NOMO-1 treated with dmso at 0.1 percent for 144 hours (cell line): ENCODE results near the gene PTDSS2.
A peak's percentile ranks its signal among the peaks of the same experiment; 100 is the strongest.
"Not testable (repeated sequence)": the region's sequence is repeated elsewhere in the genome, so short reads cannot be mapped to it uniquely, and the experiment has no call there.

Experiments
- DNase-seq: peaks from one replicate; lab custom pipeline; 2025; ENCODE audit not compliant: unreplicated experiment; lab: John Stamatoyannopoulos, UW

PTDSS2 gene

DNA sequence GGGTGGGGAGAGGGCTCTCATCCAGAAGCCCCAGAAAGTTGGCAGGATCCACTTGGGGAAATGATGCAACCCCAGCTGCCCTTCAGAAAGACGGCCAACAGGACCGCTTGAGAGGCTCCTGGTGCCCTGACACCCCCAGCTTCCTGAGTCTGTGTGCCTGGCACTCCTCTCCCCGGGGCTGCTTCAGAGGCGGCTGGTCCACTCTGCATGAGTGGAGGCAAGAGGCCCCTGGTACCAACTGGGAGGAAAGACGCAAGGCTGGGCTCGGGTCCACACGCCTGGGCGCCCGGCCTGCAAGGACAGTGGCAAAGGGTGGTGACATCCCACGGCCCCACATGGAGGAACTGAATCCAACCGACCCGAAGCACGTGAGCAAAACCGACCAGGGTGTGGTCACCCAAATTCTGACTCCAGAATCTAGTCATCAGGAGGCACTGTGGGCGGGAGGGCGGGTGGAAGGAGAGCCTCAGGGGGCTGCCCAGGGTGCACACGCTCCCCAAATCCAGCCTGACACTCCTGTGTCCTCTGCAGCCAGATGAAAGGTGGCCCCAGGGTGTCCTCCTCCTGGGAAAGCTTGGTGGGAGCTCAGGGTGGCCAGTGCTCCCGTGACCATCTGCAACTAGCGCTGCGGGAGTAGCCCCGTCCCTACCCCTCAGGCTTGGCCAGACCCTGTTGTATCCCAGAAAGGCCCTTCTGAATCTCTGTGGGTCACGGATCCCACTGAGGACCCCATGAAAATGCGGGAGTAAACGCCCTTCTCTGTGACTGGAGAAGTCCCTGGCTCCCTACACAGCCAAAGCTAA lies 53.3 kb downstream of the PTDSS2 start:
- peak; percentile 90 for DNase-seq

- DNase-seq, result peak; percentile 19
Observed at GRCh38 chr11:504053-504993, 54.2 kb downstream of the PTDSS2 start.

DNA sequence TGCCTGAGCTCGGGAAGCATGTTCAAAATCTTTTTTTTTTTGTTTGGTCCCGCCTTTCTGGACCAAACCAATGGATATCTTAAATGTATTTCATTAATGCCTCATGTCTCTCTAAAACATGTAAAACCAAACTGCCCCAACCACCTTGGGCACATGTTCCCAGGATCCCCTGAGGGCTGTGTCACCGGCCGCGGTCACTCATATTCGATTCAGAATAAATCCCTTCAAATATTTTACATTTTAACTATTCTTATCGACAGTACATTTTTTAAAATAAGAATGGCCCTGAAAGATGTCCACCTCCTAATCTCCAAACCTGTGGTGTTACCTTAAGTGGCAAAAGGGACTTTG lies 54.9 kb downstream of the PTDSS2 start:
- DNase-seq, result peak; percentile 36

DNA sequence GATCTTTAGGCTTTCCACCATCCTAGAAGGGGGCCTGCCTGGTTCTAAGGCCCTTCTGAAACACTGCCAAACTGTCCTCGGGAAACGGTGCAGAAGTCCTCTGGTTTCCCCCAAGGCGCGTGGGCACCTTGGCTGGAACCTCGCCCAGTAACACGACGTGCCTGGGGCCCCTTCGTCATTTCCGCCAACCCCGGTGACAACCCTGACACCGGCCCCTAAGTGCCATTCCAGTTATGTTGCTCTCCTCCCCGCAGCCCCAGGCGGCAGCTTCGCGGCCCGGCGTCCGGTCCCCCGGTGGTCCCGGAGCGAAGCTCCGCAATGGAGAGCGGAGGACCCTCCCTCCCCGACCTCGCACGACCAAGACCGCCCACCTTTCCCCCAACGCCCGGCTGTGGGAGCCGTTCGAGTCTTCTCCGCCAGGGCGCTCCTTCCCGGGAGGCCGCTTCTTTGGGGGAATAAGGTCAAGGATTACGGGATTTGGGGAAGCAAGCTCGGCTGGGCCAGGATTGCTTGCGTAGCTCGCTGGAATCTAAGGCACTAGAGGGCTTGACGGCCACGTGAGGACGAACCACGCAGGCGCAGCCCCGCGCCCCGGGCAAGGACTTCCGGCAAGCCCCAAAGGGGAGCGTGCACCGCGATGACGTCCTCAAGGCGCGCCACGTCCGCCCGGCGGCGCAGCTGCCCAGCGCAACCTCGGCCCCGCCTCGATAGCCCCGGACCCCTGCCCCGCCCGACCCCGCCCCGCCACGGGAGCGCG lies 56.3 kb downstream of the PTDSS2 start:
- peak; percentile 83 for DNase-seq

DNA sequence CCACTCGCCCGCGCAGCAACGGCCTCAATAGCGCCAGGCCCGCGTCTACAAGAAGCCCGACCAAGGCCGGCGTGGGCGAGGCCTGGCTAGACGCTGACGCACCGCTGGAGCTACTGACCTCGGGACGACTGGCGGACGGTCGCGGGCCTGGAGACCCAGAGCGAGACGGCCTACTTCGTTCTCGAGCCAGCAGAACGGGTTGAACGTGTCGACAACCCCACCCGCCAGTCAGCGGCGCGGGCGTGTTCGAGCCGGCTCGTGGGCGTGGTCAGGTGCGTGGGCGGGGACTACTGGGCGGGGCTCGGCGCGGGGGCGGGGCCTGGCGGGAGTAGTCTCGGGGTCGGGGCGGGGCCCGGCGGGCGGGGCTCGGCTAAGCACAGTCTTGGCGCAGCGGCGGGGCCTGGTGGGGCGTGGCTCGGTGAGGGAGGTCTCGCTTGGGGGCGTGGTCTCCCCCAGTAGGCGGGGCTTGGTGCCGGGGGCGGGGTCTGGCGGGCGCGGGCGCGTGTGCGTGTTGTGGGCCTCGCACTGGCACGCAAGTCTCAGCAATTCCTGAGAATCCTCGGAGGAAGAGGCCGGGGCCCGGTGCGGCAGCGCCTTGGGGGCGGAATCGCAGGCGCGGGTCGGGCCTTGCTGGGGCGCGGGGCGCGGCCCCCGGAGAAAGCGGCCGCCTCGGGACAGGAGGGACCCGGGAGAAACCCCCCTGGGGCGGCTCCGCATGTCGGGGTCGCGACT lies 57.1 kb downstream of the PTDSS2 start, which contains the start of gene RNH1:
Gene RNH1, minus strand, starts transcription at position 248 of the 732 bp plus-strand sequence. CDS start 5,080 bp downstream, outside the sequence.
- DNase-seq, result peak; percentile 87

DNA sequence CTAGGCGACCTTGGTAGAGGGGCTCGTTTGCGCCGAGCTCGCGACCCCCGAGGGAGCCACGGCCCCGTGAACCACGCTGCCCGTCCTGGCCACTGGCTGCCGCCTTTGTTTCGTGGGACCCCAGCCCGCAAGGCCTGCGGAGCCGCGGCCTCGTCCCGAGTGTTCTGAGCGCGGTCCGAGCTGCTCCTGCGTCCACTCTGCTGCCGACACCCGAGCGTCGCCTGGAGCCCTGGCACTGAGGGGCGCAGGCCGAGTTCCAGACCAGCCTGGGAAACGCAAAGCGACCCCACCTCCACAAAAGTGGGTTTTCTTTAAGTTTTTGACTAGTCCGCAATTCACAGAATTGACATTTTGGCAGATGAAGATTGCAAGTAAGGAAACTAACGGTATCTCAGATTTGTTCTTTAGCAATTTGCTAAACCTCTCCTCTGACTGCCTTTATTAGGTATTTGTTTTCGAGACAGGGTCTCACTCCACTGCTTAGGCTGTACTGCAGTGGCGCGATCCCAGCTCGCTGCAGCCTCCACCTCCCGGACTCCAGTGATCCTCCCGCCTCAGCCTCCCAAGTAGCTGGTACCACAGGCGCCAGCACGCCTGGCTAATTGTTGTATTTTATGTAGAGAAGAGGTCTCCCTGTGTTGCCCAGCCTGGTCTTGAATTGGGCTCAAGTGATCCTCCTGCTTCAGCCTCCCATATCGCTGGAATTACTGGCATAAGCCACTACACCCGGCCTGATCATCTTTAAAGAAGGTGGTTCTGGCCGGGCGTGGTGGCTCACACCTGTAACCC lies 57.8 kb downstream of the PTDSS2 start:
- no peak for DNase-seq

DNA sequence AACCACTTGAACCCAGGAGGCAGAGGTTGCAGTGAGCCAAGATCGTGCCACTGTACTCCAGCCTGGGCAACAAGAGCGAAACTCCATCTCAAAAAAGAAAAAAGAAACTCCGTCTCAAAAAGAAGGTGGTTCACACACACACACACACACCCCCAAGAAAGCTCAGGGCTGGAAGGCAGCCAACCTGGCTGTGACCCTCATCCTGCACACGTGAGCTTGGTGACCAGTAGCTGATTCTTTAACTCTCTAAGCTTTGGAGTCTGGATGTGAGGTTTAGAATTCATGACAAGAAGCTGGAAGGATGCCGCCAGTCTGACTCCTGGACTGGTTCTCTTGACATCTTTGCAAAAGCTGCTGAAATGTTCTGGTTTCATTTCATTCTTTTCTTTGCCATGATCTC lies 58.9 kb downstream of the PTDSS2 start:
- DNase-seq, result no peak

DNA sequence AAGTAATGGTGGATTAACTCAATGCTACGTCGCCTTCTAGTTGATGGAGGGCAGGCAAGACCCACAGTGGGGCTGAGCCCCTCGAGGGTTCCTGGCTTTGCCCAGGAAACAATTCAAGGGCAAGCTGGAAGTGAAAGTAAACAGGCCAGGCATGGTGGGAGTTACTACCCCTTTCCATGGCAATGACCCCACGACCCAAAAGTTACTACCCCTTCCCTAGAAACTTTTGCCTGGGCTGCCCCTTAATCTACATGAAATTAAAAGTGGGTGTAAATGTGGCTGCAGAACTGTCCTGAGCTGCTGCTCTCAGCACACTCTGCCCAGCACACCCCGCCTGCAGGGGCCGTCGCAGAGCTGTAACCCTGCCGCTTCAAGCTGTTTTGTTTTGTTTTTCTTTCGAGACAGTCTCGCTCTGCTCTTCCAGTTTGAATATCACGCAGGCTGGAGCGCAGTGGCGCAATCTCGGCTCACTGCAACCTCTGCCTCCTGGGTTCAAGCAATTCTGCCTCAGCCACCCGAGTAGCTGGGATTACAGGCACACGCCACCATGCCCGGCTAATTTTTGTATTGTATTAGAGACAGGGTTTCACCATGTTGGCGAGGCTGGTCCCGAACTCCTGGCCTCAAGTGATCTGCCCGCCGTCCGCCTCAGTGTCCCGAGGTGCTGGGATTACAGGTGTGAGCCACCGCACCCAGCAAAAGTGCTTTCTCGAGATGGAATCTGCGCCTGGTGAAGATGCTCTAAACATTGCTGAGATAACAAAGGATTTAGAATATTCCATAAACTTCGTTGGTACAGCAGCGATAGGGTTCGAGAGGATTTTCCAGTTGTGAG lies 62.9 kb downstream of the PTDSS2 start:
- peak; percentile 18 for DNase-seq

DNA sequence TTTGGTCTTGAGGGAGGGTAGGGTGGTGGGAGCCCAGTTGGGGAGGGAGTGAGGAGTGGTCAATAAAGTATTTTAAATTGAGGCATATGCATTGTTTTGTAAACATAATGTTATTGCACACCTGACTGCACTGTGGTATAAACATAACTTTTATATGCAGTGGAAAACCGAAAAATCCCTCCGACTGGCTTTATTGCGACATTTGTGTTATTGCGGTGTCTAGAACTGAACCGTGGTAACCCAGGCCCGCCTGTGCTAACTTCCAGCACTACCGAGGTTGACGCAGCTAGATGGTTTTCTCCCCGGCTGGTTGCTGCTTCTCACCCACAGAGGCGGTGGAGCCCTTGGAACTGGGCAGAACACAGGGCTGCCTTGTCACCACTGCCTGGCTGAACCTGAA lies 64.5 kb downstream of the PTDSS2 start:
- DNase-seq, result no peak

DNA sequence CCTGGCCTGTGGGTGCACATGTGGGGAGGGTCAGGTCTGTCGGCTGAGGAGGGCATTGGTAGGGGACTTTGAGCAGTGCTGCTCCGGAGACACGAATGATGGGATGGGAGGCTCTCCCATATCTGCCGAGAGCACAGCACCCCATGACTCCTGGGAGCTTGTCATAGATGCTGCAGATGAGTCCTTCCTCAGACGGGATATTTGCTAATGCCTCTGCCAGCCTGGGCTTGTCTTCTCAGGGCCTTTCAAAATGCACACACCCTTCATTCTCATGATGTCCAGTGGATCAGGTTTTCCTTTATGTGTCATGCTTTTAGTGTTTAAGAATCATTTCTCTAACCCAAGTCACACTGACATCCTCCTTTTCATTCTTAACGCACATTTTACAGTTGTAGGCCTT lies 65.1 kb downstream of the PTDSS2 start:
- no peak for DNase-seq

DNA sequence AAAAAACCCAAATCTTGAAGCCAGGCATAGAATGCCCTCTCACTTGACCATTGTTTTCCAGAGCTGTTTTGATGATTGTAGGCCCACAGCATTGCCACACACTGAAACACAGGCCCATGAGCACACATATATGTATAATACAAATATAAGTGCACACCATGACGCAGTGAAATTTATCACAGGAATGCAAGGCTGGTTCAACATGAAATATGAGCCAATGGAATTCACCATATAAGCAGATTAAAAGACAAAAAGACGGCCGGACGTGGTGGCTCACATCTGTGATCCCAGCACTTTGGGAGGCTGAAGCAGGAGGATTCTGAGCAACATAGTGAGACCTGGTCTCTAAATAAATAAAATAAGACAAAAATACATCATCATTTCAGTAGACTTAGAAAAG lies 66.3 kb downstream of the PTDSS2 start:
- DNase-seq, result no peak

DNA sequence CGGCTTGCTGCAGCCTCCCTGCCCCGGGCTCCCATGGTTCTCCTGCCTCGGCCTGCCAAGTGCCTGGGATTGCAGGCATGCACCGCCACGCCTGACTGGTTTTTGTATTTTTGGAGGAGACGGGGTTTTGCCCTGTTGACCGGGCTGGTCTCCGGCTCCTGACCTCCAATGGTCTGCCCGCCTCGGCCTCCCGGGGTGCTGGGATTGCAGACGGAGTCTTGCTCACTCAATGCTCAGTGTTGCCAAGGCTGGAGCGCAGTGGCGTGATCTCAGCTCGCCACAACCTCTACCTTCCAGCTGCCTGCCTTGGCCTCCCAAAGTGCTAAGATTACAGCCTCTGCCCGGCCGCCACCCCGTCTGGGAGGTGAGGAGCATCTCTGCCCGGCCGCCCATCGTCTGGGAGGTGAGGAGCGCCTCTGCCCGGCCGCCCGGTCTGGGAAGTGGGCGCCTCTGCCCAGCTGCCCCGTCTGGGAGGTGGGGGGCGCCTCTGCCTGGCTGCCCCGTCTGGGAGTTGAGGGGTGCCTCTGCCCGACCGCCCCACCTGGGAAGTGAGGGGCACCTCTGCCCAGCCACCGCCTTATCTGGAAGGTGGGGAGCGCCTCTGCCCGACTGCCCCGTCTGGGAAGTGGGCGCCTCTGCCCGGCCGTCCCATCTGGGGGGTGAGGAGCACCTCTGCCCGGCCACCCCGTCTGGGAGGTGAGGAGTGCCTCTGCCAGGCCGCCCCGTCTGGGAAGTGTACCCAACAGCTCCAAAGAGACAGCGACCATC lies 67.0 kb downstream of the PTDSS2 start:
- DNase-seq, result not testable (repeated sequence)

DNA sequence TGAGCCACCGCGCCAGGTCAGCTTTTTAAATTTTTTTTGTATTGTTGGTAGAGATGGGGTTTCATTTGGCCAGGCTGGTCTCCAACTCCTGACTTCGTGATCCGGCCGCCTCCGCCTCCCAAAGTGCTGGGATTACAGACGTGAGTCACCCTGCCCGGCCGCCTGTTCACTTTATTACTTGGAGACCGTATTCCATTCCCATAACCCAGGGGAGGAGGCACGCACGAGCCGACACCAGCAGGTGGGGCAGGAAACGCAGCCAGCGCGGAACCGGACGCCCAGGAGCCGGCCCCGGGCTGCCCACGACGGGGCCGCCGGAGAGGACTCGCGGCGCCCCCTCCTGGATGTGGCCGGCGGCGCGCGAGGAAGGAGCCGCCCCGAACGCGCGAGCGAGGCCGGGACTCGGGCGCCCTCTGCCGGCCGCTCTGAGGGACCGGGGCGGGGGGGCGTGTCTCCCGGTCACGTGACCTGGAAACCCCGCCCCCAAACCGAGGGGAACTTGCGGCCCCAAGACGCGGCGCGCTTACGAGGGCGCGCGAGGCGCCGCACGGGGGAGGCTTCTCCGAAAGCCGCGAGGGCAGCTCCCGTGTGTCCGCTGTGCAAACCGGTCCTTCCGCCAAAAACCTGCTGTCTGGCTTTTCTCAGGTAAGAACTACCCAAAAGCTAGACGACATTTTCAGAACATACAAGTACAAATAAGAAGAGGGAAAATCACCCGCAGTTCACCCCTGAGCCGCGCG lies 68.6 kb downstream of the PTDSS2 start:
- DNase-seq, result no peak

- no peak for DNase-seq
Observed at GRCh38 chr11:520428-521176, 70.5 kb downstream of the PTDSS2 start.

- no peak for DNase-seq
Observed at GRCh38 chr11:521177-521688, 71.2 kb downstream of the PTDSS2 start.

- DNase-seq, result no peak
Observed at GRCh38 chr11:526192-526591, 76.1 kb downstream of the PTDSS2 start.
